Ishikawa (cell line): ENCODE results near the gene NEK10.

Experiments
- CEBPB ChIP-seq: IDR thresholded peaks from 2 replicates; pipeline ENCODE4 v1.6.1; 2012
- CREB1 ChIP-seq: IDR thresholded peaks from 2 replicates; pipeline ENCODE4 v1.6.1; 2012; ENCODE audit warnings: low read depth
- EGR1 ChIP-seq: IDR thresholded peaks from 2 replicates; pipeline ENCODE4 v1.6.1; 2012
- EP300 ChIP-seq: IDR thresholded peaks from 2 replicates; pipeline ENCODE4 v1.6.1; 2012; ENCODE audit warnings: borderline replicate concordance
- MAX ChIP-seq: IDR thresholded peaks from 2 replicates; pipeline ENCODE4 v1.6.1; 2012
- RAD21 ChIP-seq: IDR thresholded peaks from 2 replicates; pipeline ENCODE4 v1.6.1; 2012; ENCODE audit warnings: low read depth
- REST ChIP-seq: IDR thresholded peaks from 2 replicates; pipeline ENCODE4 v1.6.1; 2012; ENCODE audit warnings: low read depth, mild to moderate bottlenecking
- TAF1 ChIP-seq: IDR thresholded peaks from 2 replicates; pipeline ENCODE4 v1.6.1; 2012; ENCODE audit warnings: low read depth, mild to moderate bottlenecking
- TCF12 ChIP-seq: IDR thresholded peaks from 2 replicates; pipeline ENCODE4 v1.6.1; 2012; ENCODE audit warnings: low read depth
- YY1 ChIP-seq: IDR thresholded peaks from 2 replicates; pipeline ENCODE4 v1.6.1; 2012; ENCODE audit warnings: low read depth

- TF ChIP-seq RAD21 = no peak
- no peak for TF ChIP-seq CREB1
- no peak for TF ChIP-seq MAX
- no peak for TF ChIP-seq EGR1
- no peak for TF ChIP-seq EP300
- TF ChIP-seq REST = no peak
- TF ChIP-seq CEBPB = no peak
- no peak for TF ChIP-seq TAF1
- no peak for TF ChIP-seq YY1
- TF ChIP-seq TCF12 = no peak
Observed at GRCh38 chr3:27391796-27392195, 22.6 kb upstream of the NEK10 start.
